Measurements from ENCODE around the gene RHOG. TPM values are rescaled to one million over a fixed set of nuclear protein-coding genes. Genes with fewer than 3 reads are reported as not detected.
A peak's percentile ranks its signal among the peaks of the same experiment; 100 is the strongest.

Gene RHOG
- total and polyA plus RNA-seq, 9 of the 15 experiments (the other 6 are each of a cell fraction or from before 2014, with no cell fraction given), result 22.6 to 162 (median 80.3) TPM

GRCh38 chr11:3809624-3809928 lies 31.2 kb downstream of the RHOG start:
- POLR2A ChIA-PET, result interaction anchor here (0.9 to 2.7 kb wide), 6 partner anchors 9 to 32 kb away, joined by 3 to 22 read pairs (median 3); partner anchors contain the start of genes NUP98 and RHOG
- no peak for FAIRE-seq
- peaks cover 11% of the 10 kb centered on the region for H3K36me3 ChIP-seq (ENCODE audit: control insufficient read depth, insufficient read depth, low read length)
- in situ Hi-C loops (cut with MboI), result loop anchor here (25.0 kb wide), 1 partner anchor 347 kb away; no protein-coding TSS in a partner anchor
- H4K20me1 ChIP-seq (replicated peaks; ENCODE audit: control insufficient read depth, insufficient read depth, low read length), result no peaks in the 10 kb centered on the region
- H3K27me3 ChIP-seq (ENCODE audit: control insufficient read depth in 2 of 2, insufficient read depth in 2 of 2, low read length in 2 of 2), result no peaks in the 10 kb centered on the region
- ATAC-seq, result no peak
- H3K9me1 ChIP-seq (ENCODE audit: control insufficient read depth, insufficient read depth, low read length), result no peaks in the 10 kb centered on the region
- no peak overlapping the region for H2AFZ ChIP-seq (ENCODE audit: low read depth, low read length)
- 90% methylated on average over 1 of the region's 1 CpG for WGBS (ENCODE audit: insufficient coverage, low coverage, missing lambda C conversion rate)
- CTCF ChIA-PET (ENCODE audit: low intra/inter-chr PET ratio), result interaction anchor here (0.6 kb wide), 1 partner anchor 325 kb away, joined by 3 read pairs; no protein-coding TSS in a partner anchor
- peaks cover 7 to 19% of the 10 kb centered on the region in 2 experiments; a peak in 3 of 5 replicates for H3K4me1 ChIP-seq (replicated peaks in 1 of 2; ENCODE audit: control insufficient read depth in 2 of 2, insufficient read depth in 2 of 2, low read length in 2 of 2)
- H3K9me3 ChIP-seq (replicated peaks; ENCODE audit: control insufficient read depth, insufficient read depth, low read depth, low read length), result no peaks in the 10 kb centered on the region
- no peak overlapping the region for H3K27ac ChIP-seq (ENCODE audit: extremely low read depth, low read depth, low read length)
- H3K79me2 ChIP-seq (ENCODE audit: control insufficient read depth, insufficient read depth, low read length), result peaks cover 6% of the 10 kb centered on the region
- H3K4me2 ChIP-seq (ENCODE audit: insufficient read depth, low read length), result peak overlapping the region; percentile 86; the same call in 1 of the 2 replicates
- H3K9ac ChIP-seq (ENCODE audit: insufficient read depth in 1 of 2, low read depth in 2 of 2, low read length in 2 of 2), result peak overlapping the region in 1 of 2 experiments; percentile 11; a peak in 1 of 4 replicates
- BruUV-seq (replicated peaks), result no TSS peak
- no peak for DNase-seq (ENCODE audit: extremely low read depth in 1 of 4, low spot score in 3 of 4)
- intact Hi-C loops (cut with micrococcal nuclease), result no loop called here
- TF ChIP-seq RUNX1 (IDR thresholded peaks at IDR 0.05; ENCODE audit: low read depth) (no peak), KDM2B (CRISPR knock-in tag; IDR thresholded peaks at IDR 0.05) (no peak), XRCC4 (IDR thresholded peaks at IDR 0.05; ENCODE audit: extremely low read depth, insufficient read depth, insufficient read length) (no peak), CBX3 (IDR thresholded peaks at IDR 0.05; ENCODE audit: borderline replicate concordance in 1 of 2, low read length in 2 of 2) (no peak), ZNF830 (CRISPR knock-in tag; IDR thresholded peaks at IDR 0.05) (no peak), ZBTB7A (IDR thresholded peaks at IDR 0.05; ENCODE audit: borderline replicate concordance, control insufficient read depth, low read depth, low read length) (no peak), PPARD (CRISPR knock-in tag; IDR thresholded peaks at IDR 0.05) (no peak), CHD1 (IDR thresholded peaks at IDR 0.05; ENCODE audit: low read length) (no peak), ZNF184 (CRISPR knock-in tag; IDR thresholded peaks at IDR 0.05) (no peak), DEAF1 (CRISPR knock-in tag; IDR thresholded peaks at IDR 0.05) (no peak), CSDE1 (IDR thresholded peaks at IDR 0.05) (no peak), ZBTB5 (IDR thresholded peaks at IDR 0.05) (no peak), ZBTB11 (CRISPR knock-in tag; IDR thresholded peaks at IDR 0.05) (no peak), POLR2H (tag; IDR thresholded peaks at IDR 0.05; ENCODE audit: low read depth) (no peak)
- no peak overlapping the region for H3K4me3 ChIP-seq

Measured in K562 (cell line).